Urinary bladder (tissue), 4 donors: ENCODE results near the gene EIF3M. TPM values are rescaled to one million over a fixed set of nuclear protein-coding genes. Genes with fewer than 3 reads are reported as not detected.
"Not testable (repeated sequence)": the region's sequence is repeated elsewhere in the genome, so short reads cannot be mapped to it uniquely, and the experiment has no call there.

Experiments
- DNase-seq: peaks from one replicate; pipeline ENCODE4 v3.0.0-alpha.2; 2015; ENCODE audit errors: extremely low spot score
- H3K27ac ChIP-seq: one replicate; pipeline ENCODE4 v1.5.1; 2013; ENCODE audit warnings: low read depth, mild to moderate bottlenecking, moderate library complexity
- H3K36me3 ChIP-seq: one replicate; pipeline ENCODE4 v1.6.1; 2013; ENCODE audit warnings: mild to moderate bottlenecking, moderate library complexity; ENCODE audit not compliant: insufficient read depth
- H3K4me1 ChIP-seq: one replicate; pipeline ENCODE4 v1.6.1; 2013; ENCODE audit warnings: mild to moderate bottlenecking, moderate library complexity; ENCODE audit not compliant: insufficient read depth
- H3K4me3 ChIP-seq: one replicate; pipeline ENCODE4 v1.5.1; 2013; ENCODE audit warnings: low read depth, low read length
- WGBS: extraction: QIAGEN DNeasy Blood & Tissue Kit; methylation state at CpG from one replicate; pipeline ENCODE4 v1.1.7; 2013; 5-methylcytosine and 5-hydroxymethylcytosine counted together
- polyA plus RNA-seq: library from polyadenylated mRNA; stranded (reverse); fragments of 200-250 nt; gene quantifications from one replicate; pipeline ENCODE4 v1.2.3, GENCODE V29; 2013
- total RNA-seq: library from RNA; depleted of rRNA; stranded (reverse); fragments of >200 nt; gene quantifications from one replicate; pipeline ENCODE4 v1.2.3, GENCODE V29; 2014
- donor health status: healthy with polysubstance abuse.
- donor health status: healthy.

The EIF3M gene
- total and polyA plus RNA-seq, 2 donors, result 258 to 341 TPM

DNA sequence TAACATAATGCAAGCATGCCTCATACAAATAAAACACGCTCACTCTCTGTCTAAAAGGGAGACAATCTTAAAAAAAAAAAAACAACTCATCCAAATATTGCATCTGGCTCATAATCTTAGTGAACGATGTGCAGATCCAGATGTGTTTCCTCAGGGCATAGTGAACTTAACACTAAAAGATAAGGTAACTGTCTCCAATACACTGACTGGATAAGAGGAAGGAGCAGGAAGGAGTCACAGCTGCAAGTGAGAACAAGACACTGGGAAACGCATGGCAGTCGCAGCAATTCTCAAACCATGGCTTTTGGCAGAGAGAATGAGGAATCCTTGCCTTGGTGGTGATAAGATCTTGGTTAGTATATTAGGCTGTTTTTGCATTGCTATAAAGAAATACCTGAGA lies 9.2 kb upstream of the EIF3M start:
- no peaks in the 10 kb centered on the region for H3K36me3 ChIP-seq
- no peak for DNase-seq
- H3K4me3 ChIP-seq, result no peak overlapping the region
- H3K27ac ChIP-seq, result no peak overlapping the region
- no peaks in the 10 kb centered on the region for H3K4me1 ChIP-seq
- 43% methylated on average over 4 of the region's 4 CpGs for WGBS

DNA sequence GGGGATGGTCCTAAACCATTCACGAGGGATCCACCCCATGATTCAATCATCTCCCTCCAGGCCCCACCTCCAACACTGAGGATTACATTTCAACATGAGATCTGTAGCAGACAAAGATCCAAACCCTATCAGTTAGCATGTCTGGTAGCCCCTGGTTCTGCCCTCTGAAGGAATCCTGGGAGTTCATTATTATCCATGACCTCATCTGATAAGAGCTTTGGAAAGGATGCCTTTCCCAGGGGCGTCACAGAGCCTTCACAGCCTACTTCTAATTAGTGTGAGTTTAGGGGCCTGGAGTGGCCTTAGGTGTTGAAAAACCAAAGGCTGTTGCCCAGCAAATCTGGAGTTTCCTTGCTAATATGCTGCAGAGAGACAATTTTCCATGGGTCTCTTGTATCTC lies 8.6 kb upstream of the EIF3M start:
- H3K4me1 ChIP-seq, result no peaks in the 10 kb centered on the region

DNA sequence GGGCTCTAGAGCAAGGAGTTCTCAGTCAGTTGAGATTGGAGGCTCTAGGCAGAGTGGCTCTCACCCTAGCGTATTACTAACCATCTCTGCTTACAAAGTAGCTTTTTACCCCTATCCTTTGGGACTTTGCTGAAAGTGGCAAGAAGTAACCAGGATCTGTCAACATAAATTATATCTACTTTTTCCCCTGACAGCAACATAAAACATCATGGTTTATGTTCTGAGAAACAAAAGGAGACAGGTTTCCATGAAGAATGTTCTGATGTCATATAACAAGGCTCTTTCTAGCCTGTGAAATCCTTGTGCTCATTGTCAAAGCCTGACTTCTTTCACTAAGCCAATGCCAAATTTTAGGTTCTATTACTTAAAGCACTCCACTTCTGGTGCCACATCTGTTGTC lies 7.2 kb upstream of the EIF3M start:
- WGBS, result 95% methylated on average over 1 of the region's 1 CpG
- H3K4me3 ChIP-seq, result no peak overlapping the region
- no peak for DNase-seq
- H3K36me3 ChIP-seq, result no peaks in the 10 kb centered on the region
- no peaks in the 10 kb centered on the region for H3K4me1 ChIP-seq
- H3K27ac ChIP-seq, result no peak overlapping the region

More for the DNA sequence above, 8.6 kb upstream of the EIF3M start:
- 55% methylated on average over 2 of the region's 2 CpGs for WGBS
- Histone ChIP-seq H3K4me3 (no peak overlapping the region), H3K27ac (no peak overlapping the region), H3K36me3 (no peaks in the 10 kb centered on the region)
- no peak for DNase-seq

DNA sequence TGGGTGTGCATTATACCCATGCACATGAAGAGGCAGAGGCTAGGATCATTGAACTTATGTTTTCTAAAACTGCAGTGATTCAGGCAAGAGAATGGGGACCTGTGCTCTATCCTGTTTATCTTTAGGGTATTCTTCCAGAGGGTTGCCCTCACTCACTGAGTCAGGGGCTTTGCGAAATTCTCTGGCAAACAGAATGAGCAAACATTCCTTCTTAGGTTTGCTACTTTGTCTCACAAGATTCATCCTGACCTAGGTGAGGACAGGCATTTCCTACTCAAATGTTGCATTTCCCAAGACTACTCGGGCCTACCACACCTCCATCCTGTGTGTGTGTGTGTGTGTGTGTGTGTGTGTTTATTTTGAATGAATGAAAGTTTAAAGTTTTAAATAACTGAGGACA lies 2.7 kb upstream of the EIF3M start:
- Histone ChIP-seq H3K36me3 (no peaks in the 10 kb centered on the region), H3K4me1 (no peaks in the 10 kb centered on the region), H3K27ac (no peak overlapping the region), H3K4me3 (no peak overlapping the region)
- WGBS, result 60% methylated on average over 2 of the region's 2 CpGs
- no peak for DNase-seq

DNA sequence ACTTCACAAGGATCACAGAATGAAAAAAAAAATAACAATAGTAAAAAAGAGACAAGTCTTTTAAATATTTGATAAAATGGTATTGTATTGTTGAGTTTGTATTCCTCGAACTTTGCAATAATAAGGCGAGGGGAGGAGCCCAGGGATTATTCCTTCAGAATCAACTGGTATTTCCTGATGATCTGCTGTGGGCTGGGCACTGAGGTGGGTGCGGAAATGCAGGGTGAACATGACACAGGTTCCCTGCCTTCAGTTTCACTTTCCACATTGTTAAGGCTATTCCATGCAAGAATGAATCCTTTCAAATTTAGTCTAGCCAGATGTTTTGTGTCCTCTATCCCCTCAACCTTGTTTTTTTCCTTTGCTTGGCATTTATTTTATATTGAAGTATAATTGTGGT lies 2.1 kb upstream of the EIF3M start:
- DNase-seq, result no peak
- H3K36me3 ChIP-seq, result no peaks in the 10 kb centered on the region
- no peak overlapping the region for H3K27ac ChIP-seq
- WGBS, result 82% methylated on average over 3 of the region's 3 CpGs
- no peak overlapping the region for H3K4me3 ChIP-seq
- H3K4me1 ChIP-seq, result no peaks in the 10 kb centered on the region

DNA sequence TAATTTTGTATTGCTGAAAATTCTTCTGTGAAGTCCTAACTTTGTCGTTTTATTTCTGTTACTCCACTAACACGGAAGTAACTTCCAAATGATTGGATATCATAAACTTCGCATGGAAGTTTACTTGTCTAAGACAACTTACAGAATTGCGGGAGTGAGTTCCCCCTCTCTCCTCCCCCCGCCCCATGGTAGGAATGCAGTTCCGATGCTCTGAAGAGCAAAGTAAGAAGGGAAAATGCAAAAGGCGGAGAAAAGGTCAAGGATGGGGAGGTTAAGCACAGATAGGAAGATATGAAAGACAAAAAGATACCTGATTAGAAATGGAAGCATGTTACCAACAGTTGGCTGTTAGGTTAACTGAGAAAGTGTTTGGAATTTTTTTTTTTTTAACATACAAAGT lies 1.3 kb downstream of the EIF3M start:
- Histone ChIP-seq H3K36me3 (no peaks in the 10 kb centered on the region), H3K4me3 (peak overlapping the region; percentile 96), H3K27ac (no peak overlapping the region), H3K4me1 (no peaks in the 10 kb centered on the region)
- DNase-seq, result no peak
- WGBS, result 13% methylated on average over 7 of the region's 7 CpGs

DNA sequence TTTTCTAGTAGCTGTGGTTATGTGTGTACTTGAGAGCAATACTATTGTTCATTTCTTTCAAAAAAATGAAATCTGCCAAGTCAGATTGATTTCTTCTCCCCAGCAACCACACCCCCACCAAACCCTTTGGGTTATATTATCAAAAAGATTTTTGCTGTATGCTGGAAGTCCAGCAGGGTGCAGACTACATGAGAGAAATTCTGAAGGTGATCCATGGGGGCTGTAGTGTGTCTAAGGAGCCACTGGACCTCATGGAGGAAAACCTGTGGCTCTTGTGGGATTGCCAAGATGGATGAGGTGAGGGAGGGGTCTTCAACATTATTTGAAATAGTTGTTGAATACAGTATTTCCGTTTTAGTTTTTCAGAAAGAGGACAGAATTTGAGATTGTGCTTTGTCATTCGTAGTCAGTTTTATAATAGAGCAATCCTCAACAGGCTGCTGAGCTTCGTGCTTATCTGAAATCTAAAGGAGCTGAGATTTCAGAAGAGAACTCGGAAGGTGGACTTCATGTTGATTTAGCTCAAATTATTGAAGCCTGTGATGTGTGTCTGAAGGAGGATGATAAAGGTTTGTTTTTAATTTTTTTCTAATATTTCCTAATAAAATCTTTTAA lies 3.1 kb downstream of the EIF3M start:
- Histone ChIP-seq H3K4me3 (no peak overlapping the region), H3K4me1 (no peaks in the 10 kb centered on the region), H3K36me3 (peaks cover 7% of the 10 kb centered on the region), H3K27ac (no peak overlapping the region)
- no peak for DNase-seq
- 75% methylated on average over 4 of the region's 4 CpGs for WGBS

DNA sequence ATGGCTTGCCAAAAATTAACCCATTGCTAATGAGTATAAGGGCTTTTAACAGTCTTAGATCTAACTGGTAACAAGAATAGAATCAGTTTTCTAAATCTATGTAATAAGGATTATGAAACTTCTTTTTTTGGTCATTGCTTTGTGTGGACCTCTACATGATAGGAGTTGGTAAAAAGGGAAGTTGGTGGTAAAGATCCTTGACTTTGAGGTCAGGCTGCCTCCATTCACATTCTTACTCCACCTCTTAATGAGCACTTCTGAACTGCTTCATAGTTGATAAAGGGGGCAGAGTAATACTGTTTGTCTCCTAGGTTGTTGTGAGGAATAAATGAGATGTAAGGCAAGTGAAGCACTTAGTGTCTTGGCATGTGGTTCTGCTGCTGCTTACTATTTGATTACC lies 10.6 kb downstream of the EIF3M start:
- H3K4me3 ChIP-seq, result no peak overlapping the region
- peaks cover 12% of the 10 kb centered on the region for H3K36me3 ChIP-seq
- no peaks in the 10 kb centered on the region for H3K4me1 ChIP-seq
- H3K27ac ChIP-seq, result no peak overlapping the region
- DNase-seq, result no peak

DNA sequence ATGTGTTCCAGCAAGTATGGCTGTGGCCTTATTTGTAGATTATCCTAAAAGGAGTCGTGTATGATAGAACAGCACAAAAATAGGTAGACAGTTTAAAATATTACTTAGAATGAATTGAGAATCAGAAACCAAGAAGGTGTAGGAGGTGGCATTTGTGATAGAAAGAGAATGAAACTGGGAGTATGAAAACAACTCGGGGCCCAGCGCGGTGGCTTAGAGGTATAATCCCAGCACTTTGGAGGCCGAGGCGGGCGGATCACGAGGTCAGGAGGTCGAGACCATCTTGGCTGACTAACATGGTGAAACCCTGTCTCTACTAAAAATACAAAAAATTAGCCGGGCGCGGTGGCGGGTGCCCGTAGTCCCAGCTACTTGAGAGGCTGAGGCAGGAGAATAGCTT lies 12.5 kb downstream of the EIF3M start:
- not testable (repeated sequence) for H3K4me1 ChIP-seq, H3K4me3 ChIP-seq, H3K36me3 ChIP-seq, DNase-seq, H3K27ac ChIP-seq
- 95% methylated on average over 14 of the region's 14 CpGs for WGBS

DNA sequence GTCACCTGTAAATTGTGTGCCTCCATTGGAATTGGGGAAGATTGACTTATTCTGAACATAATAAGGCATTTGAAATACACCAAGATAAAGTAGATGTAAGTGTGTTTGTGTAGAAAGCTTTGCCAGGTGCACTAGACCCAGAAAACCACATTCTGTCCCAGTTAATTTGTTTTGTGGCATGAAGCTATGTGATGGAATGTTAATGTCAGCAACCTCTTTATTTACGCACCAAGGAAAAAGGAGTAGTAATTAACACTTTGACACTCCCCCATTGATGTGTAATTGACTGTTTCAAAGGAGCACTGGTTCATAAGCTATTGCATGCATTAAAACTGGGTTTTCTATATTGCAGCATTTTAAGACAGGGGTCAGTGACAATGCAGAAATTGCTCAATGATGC lies 14.3 kb downstream of the EIF3M start:
- 88% methylated on average over 1 of the region's 1 CpG for WGBS
- Histone ChIP-seq H3K36me3 (peaks cover 5% of the 10 kb centered on the region), H3K4me3 (no peak overlapping the region), H3K27ac (no peak overlapping the region), H3K4me1 (no peaks in the 10 kb centered on the region)
- DNase-seq, result no peak

DNA sequence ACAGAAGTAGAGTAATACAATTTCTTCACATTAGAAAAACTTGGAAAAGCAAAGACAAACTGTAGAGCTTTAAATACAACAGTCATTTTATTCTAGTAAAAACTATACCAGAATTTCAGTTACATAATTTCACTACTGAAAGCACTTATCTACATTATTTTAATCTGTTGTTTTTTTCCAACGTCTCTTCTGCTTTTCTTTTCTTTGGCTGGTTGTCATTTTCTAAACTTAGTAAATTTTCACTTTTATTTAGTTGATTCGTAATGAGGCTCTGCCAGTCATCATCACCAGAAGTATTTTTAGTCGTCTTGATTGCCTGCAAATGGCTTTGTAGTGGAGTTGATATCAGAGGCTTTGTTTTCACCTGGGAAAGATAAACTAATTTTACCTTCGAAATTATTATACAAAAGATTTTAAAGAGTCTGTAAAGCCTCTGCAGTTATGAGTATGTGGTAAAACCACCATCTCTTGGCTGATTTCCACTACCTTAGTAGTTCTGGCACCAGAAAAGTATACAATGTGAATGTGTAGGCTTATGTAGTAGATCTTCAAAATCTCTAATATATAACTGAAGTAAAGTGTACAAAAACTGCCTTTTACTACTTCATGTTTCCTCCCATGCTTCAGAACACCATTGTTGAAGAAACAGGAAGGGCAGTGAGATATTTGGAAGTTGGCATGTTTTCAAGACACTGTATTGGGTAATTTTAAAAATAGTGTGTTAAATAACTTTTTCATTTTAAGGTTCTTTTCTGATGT lies 19.2 kb downstream of the EIF3M start:
- Histone ChIP-seq H3K4me1 (no peaks in the 10 kb centered on the region), H3K27ac (no peak overlapping the region), H3K4me3 (no peak overlapping the region), H3K36me3 (no peaks in the 10 kb centered on the region)
- WGBS, result 32% methylated on average over 4 of the region's 4 CpGs
- DNase-seq, result no peak

DNA sequence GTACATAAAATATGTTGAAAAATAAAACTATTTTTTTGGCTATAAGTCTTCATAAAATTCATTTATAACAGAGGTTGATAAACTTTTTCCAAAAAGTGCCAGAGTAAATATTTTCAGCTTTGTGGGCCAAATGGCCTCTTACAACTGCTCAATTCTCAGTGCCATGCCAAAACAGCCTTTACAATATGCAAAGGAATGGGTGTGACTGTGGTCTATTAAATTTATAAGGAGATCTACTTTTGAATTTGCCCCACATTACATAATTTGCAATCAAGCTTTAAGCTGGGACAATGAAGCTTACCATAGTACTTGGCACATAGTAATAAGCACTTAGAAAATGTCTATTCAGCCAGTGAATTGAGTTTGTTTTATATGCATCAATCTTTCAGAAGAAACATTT lies 22.6 kb downstream of the EIF3M start:
- Histone ChIP-seq H3K36me3 (no peaks in the 10 kb centered on the region), H3K4me3 (no peak overlapping the region), H3K27ac (no peak overlapping the region), H3K4me1 (no peaks in the 10 kb centered on the region)
- no peak for DNase-seq

DNA sequence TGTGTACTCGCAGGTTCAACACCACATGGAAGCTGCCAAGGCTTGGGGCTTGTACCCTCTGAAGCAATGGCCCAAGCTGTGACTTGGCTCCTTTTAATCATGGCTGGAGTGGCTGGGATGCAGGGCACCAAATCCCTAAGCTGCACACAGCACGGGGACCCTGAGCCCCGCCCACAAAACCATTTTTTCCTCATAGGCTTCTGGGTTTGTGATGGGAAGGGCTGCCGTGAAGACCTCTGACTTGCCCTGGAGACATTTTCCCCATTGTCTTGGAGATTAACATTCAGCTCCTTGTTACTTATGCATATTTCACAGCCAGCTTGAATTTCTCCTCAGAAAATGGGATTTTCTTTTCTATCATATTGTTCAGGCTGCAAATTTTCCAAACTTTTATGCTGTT lies 25.2 kb downstream of the EIF3M start:
- 96% methylated on average over 4 of the region's 4 CpGs for WGBS
- H3K4me1 ChIP-seq, H3K27ac ChIP-seq, DNase-seq, H3K4me3 ChIP-seq, H3K36me3 ChIP-seq: not testable (repeated sequence)

DNA sequence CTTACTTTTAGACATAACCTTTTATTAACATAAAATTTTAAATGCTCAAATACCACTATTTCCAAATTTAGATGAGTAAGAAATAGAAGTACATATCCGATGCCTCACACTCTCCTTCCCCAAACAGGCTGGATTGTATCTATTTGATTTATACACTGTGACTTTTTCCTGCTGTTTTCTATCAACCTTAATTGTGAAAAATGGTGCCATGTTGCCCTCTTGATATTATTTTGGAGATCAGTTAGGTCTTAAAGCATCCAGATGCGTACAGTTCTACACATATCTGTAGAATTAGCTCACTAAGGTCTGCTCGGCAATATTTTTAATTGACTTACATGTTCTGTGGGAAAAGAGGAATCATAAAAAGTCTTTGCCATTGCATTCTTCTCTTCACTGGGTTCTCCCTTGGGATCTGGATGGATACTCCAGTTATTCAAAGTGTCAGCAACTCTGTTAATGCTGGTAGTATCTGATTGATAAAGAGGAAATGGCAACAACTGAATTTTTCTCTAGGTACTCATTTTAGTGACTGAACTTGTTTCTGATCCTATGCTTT lies 27.2 kb downstream of the EIF3M start:
- no peak overlapping the region for H3K4me3 ChIP-seq
- peak; percentile 11 for DNase-seq
- no peak overlapping the region for H3K27ac ChIP-seq
- no peaks in the 10 kb centered on the region for H3K36me3 ChIP-seq
- no peaks in the 10 kb centered on the region for H3K4me1 ChIP-seq
- 68% methylated on average over 3 of the region's 3 CpGs for WGBS
